OCI-LY7 (cell line): ENCODE measurements around the gene RNF40.

Source experiments
- CTCF ChIP-seq: fragments of 200-600 bp; sonication (generic); conservative IDR thresholded peaks from 2 replicates; pipeline ENCODE4 v1.5.1; 2014; ENCODE audit warnings: mild to moderate bottlenecking, antibody characterized with exemption, low read length, moderate library complexity, mixed read lengths
- EZH2phosphoT487 ChIP-seq: fragments of 200-600 bp; sonication (generic); IDR thresholded peaks from 2 replicates; pipeline ENCODE4 v1.6.1; 2018; ENCODE audit warnings: low read depth, borderline replicate concordance, mild to moderate bottlenecking, mixed run types, antibody characterized with exemption, low read length, moderate library complexity, mixed read lengths

DNA sequence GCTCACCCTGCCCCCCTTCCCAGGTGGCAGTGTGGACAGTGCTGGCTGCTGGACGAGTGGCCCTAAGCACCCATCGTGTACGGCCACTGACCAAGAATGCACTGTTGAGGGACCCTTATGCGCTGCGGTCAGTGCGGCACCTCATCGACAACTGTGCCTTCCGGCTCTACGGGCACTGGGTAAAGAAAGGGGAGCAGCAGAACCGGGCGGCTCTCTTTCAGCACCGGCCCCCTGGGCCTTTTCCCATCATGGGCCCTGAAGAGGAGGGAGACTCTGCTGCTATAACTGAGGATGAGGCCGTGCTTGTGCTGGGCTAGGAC is 5.4 kb upstream of the RNF40 start:
- TF ChIP-seq EZH2phosphoT487 (no peak), CTCF (no peak)
